GM18951 (cell line): Measurements from ENCODE around the gene ARHGAP12.

ENCODE experiments used
- POLR2A ChIP-seq: IDR thresholded peaks from 4 replicates; pipeline ENCODE4 v1.6.1; 2011; ENCODE audit warnings: mild to moderate bottlenecking; ENCODE audit not compliant: insufficient read length, insufficient read depth; ENCODE audit errors: extremely low read depth
- in situ Hi-C: fragments of 300-500 bp; cut with MboI; formaldehyde crosslinking; loops from one replicate; pipeline ENCODE4 v1.12.0; 2022; ENCODE audit warnings: low sequenced_read_pairs, mixed read lengths, inconsistent platforms; ENCODE audit not compliant: unreplicated experiment

The ARHGAP12 gene

DNA sequence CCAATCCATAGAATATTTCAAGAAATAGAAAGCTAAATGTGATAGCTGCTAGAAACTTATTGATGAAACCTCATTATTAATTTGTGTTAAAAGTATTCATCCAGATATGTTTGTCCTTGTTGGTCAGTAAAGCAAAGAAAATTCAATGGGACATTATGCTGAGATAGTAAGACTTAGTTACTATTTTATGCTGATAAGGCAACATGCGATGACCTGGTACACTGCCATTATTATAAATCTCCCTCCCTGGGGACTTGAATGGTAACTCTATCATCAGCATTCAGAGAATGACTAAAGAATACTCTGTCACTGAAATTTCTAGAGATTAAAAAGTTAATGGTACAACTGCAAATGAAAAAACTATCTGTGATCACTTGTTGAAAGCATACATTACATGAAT is 54.9 kb downstream of the ARHGAP12 start:
- no peak for TF ChIP-seq POLR2A
- in situ Hi-C loops = no loop called here

DNA sequence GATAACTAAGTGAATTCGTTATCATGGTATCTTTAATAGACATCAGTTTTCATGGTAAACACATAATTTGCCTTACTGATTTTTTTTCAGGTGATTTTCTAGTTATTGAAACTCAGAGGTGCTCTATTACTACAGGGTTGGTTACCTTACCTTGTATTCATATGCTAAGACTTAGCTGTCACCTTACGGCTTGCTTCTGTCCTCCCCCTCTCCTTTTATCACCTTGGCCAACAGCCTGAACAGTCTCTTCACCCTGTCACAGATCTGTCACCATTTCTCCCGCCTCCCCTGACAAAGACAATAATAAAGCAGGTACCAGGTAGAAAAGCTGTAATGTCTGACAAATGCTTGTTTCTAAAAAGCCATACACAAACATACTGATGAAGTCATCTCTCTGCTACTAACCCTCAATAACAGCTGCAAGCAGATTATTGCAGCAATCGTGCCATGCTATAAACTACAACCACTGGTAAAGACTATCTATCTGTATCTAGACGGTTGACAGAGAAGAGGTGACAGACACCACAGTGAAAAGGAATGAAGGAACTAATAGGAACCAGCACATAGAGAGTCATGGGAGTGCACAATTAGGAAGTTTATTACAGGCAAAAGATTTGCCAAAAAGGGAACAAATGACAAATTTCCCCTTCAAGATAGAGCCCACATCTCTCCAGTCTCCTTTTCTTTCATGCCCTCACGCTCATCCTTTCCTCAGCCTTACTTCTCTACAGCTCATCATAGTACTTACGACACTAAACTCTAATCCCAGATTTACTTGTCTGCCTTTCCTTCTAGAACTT is 57.2 kb downstream of the ARHGAP12 start:
- TF ChIP-seq POLR2A = no peak
- in situ Hi-C loops = no loop called here

DNA sequence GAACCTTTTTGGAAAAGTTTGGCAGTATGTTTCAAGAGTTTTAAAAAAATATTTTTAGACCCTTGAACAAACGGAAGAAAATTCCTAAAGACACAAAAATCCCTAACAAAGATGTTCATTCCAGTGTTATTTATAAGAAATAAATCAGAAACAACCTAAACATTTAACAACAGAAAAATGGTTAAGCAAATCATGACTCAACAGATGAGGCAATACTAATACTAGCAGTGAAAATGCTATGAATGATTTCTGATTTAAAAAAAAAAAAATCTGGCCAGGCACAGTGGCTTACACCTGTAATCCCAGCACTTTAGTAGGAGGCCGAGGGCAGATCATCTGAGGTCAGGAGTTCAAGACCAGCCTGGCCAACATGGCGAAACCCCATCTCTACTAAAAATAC is 61.0 kb downstream of the ARHGAP12 start:
- TF ChIP-seq POLR2A = no peak
- in situ Hi-C loops = loop anchor here (5.0 kb wide), 1 partner anchor 130 kb away; no protein-coding TSS in a partner anchor

DNA sequence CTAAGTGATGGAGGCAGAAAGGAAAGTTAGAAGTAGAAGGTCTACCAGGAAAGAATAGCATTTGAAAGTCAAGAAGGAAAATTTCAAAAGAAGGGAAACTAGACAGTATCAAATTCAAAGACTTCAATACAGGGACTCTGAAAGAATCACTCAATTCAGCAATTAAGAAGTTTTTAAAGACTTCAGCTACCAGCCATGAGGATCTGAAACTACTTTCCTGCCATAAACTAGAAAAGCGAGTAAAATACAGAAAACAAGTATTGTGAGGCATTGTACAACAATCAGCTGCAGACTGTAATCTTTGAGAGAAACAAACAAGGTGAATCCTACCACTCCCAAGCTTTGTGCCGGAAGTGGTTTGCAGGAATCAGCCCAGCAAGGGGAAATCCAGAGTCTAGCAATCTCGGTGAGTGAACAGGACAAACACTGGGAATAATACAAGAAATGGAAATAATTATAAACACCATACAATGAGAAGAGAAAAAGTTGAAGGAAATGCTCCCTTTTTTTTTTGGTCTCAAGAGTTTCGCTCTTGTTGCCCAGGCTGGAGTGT is 62.4 kb downstream of the ARHGAP12 start:
- TF ChIP-seq POLR2A = no peak
- in situ Hi-C loops = loop anchor here (5.0 kb wide), 1 partner anchor 131 kb away; no protein-coding TSS in a partner anchor

DNA sequence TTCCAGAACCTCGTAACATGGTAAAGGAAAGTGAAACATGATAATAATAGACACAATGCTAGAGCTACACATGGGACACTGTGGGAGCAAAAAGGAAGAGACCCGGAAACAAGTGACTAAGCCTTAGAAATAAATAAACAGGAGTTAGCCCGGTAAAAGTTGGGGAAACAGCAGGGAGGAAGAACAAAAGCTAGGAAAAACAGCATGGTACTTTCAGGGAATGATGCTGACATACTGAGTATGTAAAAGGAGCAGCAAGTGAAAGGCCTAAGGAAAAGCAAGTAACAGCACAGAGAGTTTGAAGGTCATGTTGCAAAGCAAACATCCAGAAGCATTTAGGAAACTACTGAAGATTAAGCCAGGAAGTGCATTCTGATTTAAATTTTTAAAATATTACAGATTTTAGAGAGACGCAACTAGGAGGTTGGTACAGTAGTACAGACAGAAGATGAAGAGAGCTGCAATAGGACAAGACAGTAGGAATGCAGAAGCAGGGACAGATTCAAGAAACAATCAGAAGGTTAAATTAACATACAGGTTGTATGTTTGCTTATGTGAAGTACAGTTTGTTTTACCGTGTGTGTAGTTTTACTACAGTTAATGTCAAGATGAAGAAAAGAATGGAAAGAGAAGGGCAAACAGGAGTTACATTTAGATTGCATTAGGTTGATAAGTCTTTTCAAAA is 63.7 kb downstream of the ARHGAP12 start:
- in situ Hi-C loops = loop anchor here (5.0 kb wide), 1 partner anchor 132 kb away; no protein-coding TSS in a partner anchor

DNA sequence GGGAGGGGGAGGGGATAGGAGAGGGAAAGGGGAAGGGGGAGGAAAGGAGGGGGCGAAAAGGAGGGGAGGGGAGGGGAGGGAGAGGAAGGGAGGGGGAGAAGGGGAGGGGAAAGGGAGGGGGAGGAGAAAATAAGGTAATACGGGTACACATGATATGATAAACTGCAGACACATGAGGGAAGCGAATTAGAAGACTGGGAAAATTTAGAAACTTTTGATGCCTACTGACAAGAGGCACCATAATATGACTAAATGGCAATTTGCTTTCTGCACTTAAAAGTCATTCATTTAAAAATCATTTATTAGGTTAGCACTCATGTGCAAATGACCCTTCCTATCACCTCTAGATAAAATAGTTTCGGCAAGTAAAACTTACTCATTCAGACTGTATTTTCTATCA is 73.6 kb downstream of the ARHGAP12 start:
- in situ Hi-C loops = no loop called here
- TF ChIP-seq POLR2A = no peak

More for the DNA sequence above, 63.7 kb downstream of the ARHGAP12 start:
- no peak for TF ChIP-seq POLR2A

DNA sequence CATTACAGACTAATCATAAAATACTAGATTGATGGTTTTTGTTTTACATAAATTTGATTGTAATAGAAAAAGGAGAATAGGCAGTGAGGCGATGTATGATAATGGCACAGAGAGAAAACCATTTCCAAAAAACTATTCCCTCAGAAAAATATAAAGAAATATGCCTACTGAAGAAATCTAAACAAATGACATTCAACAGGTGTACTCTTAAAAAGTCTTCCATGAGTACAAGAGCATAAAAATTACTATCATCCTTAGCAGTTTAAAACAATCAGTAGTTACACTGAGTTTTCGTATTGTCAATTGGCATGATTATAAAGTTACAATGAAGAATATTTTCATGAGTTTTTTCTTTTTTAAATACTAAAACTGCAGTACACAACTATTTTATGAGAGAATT is 75.0 kb downstream of the ARHGAP12 start:
- in situ Hi-C loops = no loop called here

DNA sequence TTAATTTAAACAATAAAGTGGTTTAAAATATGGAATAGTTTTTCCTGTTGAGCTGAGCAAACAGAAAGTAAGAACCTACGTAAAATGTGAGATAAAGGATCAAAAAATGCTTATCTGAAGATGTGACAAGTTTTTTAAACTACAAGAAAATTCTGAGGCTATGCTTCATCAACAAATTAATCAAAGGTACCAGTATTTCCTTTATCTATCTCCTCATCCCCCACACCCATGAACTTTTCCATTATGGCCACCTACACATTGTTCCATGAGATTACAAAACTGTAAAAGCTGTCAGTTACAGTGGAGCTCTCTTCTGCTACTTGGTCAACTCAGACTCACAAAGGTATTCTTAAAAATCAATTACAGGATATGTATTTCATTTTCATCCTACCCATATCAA is 77.4 kb downstream of the ARHGAP12 start:
- in situ Hi-C loops = no loop called here

More for the DNA sequence above, 75.0 kb downstream of the ARHGAP12 start:
- no peak for TF ChIP-seq POLR2A

DNA sequence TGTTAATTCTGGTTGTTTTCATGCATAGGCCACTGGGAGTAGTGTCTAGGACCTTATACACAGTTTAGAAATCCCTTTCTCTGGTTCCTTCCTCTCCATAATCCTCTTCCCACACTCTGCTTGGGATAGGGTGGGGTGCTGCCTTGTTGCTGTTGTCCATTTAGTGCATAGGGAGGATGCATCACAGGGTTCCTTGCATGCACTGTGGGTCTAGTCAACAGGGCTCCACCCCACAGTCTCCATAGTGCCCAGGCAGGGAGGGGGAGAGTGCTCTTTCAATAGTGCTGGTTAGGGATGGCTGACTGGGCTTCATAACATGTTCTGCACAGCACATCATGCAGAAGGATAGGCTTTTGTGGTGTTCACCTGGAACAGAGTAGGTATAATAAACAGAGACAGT is 81.1 kb downstream of the ARHGAP12 start:
- TF ChIP-seq POLR2A = no peak
- in situ Hi-C loops = no loop called here

More for the DNA sequence above, 77.4 kb downstream of the ARHGAP12 start:
- TF ChIP-seq POLR2A = no peak

DNA sequence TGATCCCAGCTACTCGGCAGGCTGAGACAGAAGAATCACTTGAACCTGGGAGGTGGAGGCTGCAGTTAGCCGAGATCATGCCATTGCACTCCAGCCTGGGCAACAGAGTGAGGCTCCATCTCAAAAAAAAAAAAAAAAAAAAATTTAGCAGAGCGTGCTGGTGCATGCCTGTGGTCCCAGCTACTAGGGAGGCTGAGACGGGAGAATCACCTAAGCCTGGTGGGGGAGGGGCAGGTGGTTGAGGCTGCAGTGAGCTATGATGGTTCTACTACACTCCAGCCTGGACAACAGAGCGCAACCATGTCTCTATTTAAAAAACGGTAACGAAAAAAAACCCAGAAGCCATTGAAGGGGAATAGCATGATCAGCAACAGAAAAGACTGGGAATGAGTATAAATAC is 89.9 kb downstream of the ARHGAP12 start:
- no peak for TF ChIP-seq POLR2A

DNA sequence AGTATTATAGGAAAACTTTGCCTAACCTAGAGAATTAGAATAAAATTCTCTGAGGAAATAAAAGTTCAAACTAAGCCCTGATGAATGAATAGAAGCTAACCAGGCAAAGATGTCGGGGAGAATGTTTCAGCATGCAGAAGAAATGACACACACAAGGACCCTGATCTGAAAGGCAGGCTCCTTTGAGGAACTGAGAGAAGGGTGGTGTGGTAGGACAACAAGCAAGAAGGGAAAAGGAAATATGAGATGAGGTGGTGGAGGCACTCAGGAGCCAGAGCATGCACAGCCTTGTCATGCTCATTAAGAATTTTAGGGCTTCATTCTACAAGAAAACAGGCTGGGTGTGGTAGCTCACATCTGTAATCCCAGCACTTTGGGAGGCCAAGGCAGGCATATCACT is 90.6 kb downstream of the ARHGAP12 start:
- TF ChIP-seq POLR2A = no peak
- in situ Hi-C loops = no loop called here

More for the DNA sequence above, 89.9 kb downstream of the ARHGAP12 start:
- in situ Hi-C loops = no loop called here

DNA sequence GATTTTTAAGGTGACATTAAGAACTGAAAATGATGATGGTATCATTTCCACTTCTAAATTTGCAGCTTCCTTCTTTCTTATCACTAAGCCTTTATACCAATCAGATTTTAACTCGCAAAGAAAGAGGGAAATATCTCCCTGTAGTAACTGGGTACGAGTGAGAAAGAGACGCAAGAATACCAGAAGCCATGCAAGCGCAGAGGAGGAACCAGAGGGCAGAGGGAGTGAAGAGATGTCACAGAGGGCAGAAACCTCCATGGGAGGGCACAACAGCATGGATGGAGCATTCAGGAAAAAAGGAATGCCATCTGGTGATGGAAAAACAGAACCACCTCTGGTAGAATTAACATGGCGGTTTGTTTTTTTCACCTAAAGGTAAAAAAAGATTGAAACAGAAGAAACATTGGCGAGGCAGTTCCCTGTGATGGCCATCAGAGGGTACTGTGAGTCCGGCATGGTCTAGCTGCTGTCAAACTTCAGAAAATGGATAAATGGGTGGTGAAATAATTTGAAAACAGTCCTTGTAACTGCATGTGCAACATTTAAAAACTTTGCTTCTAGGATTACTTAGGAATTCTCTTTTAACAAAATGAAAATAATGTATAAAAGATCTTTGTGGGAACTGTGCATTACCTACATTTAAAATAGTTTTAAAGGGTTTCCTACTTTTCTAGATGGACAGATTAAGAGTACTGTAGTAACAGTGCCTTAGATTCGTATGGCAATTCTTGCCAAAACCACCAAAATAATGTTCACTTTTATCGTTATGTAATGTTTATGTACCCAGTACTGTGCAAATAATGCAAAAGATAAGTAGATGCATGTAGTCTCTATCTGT is 91.8 kb downstream of the ARHGAP12 start:
- in situ Hi-C loops = no loop called here
- no peak for TF ChIP-seq POLR2A

DNA sequence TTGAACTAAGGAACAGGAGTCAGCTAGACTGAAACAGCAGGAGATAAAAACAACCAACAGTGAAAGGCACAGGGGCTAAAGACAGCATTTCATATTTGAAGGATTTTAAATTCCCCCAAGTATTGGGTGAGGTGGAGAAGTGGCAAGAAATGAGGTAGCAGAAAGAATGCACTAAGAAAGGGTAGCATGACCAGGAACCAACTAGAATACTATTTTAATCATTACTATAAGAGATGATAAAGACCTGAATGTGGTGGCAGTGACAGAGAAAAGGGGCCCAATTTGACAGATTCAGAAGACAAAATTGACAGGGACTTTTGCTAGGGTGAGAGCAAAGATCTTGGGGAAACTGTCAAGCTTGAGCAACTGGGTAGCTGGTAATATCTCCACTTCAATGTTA is 94.9 kb downstream of the ARHGAP12 start:
- in situ Hi-C loops = no loop called here

More for the DNA sequence above, 94.9 kb downstream of the ARHGAP12 start:
- TF ChIP-seq POLR2A = no peak
